Omental fat pad (tissue), 4 donors: ENCODE measurements around the gene KLHDC9. TPM values are rescaled to one million over a fixed set of nuclear protein-coding genes. Genes with fewer than 3 reads are reported as not detected.

Experiments used
- ATAC-seq: fragments of 150-250 bp; one replicate; pipeline ENCODE4 v1.9.1; 2016; ENCODE audit warnings: mild to moderate bottlenecking, moderate library complexity; ENCODE audit not compliant: low FRiP score
- DNase-seq: peaks from one replicate; pipeline ENCODE4 v3.0.0-alpha.2; 2019; ENCODE audit warnings: low spot score
- total RNA-seq, 4 donors: library from RNA; depleted of rRNA; stranded (reverse); fragments of >200 nt; gene quantifications; one replicate each; pipeline ENCODE4 v1.1.0, GENCODE V29; 2016
- TF ChIP-seq, protein P1 (sequence below), 3 donors: fragments of 450-650 bp; IDR thresholded peaks; one replicate each; pipeline ENCODE4 v1.5.1; 2016 to 2017; ENCODE audit warnings: antibody characterized with exemption in 3 of 3, mild to moderate bottlenecking in 3 of 3, moderate library complexity in 2 of 3

KLHDC9 gene
- total RNA-seq, 4 donors from 2014 or later = 0.60 to 2.2 (median 1.5) TPM; not detected in 1

GRCh38 chr1:161096015-161096414, 2.1 kb upstream of the KLHDC9 start:
- TF ChIP-seq, protein P1, sequence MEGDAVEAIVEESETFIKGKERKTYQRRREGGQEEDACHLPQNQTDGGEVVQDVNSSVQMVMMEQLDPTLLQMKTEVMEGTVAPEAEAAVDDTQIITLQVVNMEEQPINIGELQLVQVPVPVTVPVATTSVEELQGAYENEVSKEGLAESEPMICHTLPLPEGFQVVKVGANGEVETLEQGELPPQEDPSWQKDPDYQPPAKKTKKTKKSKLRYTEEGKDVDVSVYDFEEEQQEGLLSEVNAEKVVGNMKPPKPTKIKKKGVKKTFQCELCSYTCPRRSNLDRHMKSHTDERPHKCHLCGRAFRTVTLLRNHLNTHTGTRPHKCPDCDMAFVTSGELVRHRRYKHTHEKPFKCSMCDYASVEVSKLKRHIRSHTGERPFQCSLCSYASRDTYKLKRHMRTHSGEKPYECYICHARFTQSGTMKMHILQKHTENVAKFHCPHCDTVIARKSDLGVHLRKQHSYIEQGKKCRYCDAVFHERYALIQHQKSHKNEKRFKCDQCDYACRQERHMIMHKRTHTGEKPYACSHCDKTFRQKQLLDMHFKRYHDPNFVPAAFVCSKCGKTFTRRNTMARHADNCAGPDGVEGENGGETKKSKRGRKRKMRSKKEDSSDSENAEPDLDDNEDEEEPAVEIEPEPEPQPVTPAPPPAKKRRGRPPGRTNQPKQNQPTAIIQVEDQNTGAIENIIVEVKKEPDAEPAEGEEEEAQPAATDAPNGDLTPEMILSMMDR (IDR thresholded peaks at IDR 0.05) = no peak
- no peak for ATAC-seq
- no peak for DNase-seq

DNA sequence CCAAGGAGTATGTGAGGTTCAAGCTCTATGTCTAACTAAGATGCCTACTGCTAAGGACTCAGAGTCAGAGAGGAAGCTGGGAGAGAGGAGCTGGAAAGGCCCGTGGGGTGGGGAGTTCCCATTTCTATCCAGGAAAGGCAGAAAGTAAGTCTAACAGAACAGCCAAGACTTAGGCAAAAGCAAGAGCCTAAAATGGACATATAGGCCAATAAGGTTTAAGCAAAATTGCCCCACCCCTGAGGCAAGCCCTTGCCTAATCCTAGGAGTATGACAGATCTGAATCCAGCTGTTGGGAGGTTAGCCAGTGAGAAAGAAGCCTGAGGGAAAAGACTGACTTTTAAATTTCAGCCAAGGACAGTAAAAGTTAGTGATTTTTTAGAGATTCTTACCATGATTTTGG, 1.6 kb upstream of the KLHDC9 start:
- DNase-seq (no peak), ATAC-seq (peak; percentile 69)
- TF ChIP-seq, protein P1 (IDR thresholded peaks at IDR 0.05) = no peak

DNA sequence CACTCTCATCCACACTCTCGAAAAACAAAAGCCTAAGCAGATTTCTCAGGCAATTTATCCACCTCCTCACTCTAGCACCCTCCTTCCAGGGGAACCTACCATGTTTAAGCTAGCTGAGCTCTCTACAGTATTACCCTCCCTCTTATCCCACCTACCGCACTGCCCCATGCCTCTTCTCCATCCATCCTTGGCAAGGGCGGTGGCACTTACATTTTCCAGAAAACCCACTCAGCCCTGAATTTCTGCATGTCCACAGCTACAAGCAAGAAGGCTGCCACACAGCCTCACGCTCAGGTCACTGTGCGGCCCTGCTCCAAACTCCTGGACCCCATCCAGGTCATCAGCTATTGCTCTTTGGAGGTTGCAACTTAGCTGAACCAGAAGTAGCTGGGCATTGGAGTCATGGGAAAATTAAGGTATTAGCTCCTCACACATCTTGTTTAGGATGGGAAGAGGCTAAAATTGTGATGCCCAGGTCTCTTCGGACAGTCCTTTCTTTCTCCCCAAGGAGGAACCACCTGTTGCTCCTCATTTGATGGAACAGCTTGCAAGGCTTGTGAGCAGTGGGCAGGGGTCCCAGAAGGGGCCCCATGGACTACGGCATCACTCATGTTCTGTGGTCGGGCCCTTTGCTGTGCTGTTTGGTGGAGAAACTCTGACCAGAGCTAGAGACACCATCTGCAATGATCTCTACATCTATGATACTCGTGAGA, 1.1 kb downstream of the KLHDC9 start:
- ATAC-seq = no peak

GRCh38 chr1:161100556-161100955, 2.4 kb downstream of the KLHDC9 start:
- no peak for ATAC-seq
- TF ChIP-seq, protein P1 (IDR thresholded peaks at IDR 0.05) = no peak
- no peak for DNase-seq

More for the DNA sequence above, 1.1 kb downstream of the KLHDC9 start:
- TF ChIP-seq, protein P1 (IDR thresholded peaks at IDR 0.05) = no peak
- DNase-seq = no peak

- ATAC-seq (no peak), DNase-seq (no peak)
- TF ChIP-seq, protein P1 (IDR thresholded peaks at IDR 0.05) = no peak
These were observed 8.3 kb downstream of the KLHDC9 start for GRCh38 chr1:161106431-161106830.

GRCh38 chr1:161111117-161111516, 13.0 kb downstream of the KLHDC9 start:
- no peak for DNase-seq
- ATAC-seq = no peak
- TF ChIP-seq, protein P1 (IDR thresholded peaks at IDR 0.05) = no peak

DNA sequence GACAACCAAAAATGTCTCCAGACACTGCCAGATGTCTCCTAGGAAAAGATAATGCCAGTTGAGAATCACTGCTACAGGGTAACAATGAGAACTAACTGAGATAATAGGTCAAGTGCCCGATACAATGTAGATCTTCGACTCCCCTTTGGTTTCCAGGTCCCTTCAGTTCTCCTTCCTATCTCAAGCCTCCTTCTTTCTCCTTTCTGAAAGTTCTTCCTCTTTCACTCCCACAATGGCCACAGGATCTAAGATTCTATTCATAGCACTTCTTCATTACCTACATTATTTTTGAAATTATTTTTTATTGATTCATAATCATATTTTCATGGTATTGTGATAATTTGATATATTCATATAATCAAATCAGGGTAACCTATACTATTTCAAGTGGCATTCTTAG, 13.4 kb downstream of the KLHDC9 start:
- ATAC-seq = no peak
- TF ChIP-seq, protein P1 (IDR thresholded peaks at IDR 0.05) = no peak
- no peak for DNase-seq
